ENCODE results near the gene NPAS3.

Gene NPAS3

DNA sequence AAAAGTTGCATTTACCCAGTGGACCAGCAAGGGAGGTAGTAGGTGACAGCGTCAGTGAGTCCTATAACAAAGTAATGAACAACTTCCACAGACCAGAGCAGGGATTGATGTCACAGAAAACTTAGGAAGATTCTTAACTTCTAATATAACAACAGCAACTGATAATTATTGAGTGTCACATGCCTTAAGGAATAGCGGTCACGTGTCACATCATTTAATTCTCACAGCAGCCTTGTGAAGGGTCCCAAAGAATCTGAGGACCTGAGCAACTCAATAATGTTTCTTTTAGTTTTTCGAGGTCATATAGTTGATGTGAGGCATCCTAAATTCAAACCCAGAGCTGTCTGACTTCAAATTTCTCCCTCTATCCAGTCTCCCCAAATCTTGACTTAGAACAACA, 590.0 kb downstream of the NPAS3 start:
- TF ChIP-seq PAX5 (IDR thresholded peaks at IDR 0.05; ENCODE audit: insufficient read depth, low read length, severe bottlenecking) (no peak), TAF1 (IDR thresholded peaks at IDR 0.05; ENCODE audit: low read depth, low read length) (no peak), POLR2AphosphoS5 (IDR thresholded peaks at IDR 0.05; ENCODE audit: low read depth, low read length) (no peak), POLR2A (IDR thresholded peaks at IDR 0.05; ENCODE audit: low read depth, low read length) (no peak), POU2F2 (IDR thresholded peaks at IDR 0.05; ENCODE audit: low read depth, low read length) (no peak)
- no peak for DNase-seq (ENCODE audit: insufficient read length, low spot score)
- no peak for FAIRE-seq

DNA sequence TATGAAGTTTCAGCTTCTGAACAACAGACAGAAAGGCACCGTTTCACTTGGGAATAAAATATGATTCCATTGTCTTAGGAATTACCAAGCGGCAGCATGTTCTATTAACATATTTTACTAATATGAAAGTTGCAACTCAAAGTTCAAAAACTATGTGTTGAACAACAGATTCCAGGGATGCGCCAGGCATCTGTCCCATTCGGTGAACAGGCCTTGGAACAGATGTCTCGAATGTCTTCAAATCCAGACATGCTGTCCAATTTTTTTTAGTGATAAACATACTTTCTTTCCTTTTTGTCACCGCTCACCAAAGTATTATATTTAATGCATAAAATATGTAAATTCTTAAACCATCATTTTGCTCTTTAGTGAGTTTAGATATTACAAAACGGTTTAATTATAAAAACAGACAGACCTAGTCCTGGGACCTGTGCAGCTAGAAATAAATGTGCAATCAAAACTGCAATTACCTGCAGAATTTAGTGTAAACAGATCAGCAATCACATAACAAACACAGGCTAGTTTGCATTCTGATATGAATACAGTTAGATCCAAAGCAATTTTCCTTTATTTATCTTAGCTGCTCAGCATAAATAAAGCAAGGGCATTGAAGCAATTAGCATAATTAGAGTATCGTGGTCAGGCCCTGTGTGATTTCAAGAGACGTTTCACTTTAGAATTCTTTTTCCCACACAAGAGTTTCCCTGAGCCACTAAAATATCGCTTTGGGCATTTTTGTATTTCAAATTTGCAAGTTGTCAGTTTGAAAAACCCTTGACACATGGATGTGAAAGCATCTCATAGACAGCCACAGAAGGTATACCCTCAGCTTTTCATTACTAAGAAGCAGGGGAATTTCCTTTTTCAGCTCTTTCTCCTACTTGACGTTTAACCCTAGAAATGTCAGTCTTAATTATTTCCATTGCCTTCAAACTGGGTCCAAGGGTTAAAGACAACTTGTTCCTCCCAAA, 591.4 kb downstream of the NPAS3 start:
- DNase-seq (ENCODE audit: insufficient read length, low spot score) (no peak), FAIRE-seq (no peak)
- TF ChIP-seq PAX5 (IDR thresholded peaks at IDR 0.05; ENCODE audit: insufficient read depth, low read length, severe bottlenecking) (no peak), POLR2A (IDR thresholded peaks at IDR 0.05; ENCODE audit: low read depth, low read length) (no peak), TAF1 (IDR thresholded peaks at IDR 0.05; ENCODE audit: low read depth, low read length) (no peak), POU2F2 (IDR thresholded peaks at IDR 0.05; ENCODE audit: low read depth, low read length) (no peak), POLR2AphosphoS5 (IDR thresholded peaks at IDR 0.05; ENCODE audit: low read depth, low read length) (no peak), SPI1 (IDR thresholded peaks at IDR 0.05; ENCODE audit: low read depth, low read length) (no peak)

- DNase-seq (ENCODE audit: insufficient read length, low spot score), result no peak
- FAIRE-seq, result no peak
- TF ChIP-seq POLR2A (IDR thresholded peaks at IDR 0.05; ENCODE audit: low read depth, low read length), result no peak
These were observed 593.9 kb downstream of the NPAS3 start for GRCh38 chr14:33532553-33532952.

DNA sequence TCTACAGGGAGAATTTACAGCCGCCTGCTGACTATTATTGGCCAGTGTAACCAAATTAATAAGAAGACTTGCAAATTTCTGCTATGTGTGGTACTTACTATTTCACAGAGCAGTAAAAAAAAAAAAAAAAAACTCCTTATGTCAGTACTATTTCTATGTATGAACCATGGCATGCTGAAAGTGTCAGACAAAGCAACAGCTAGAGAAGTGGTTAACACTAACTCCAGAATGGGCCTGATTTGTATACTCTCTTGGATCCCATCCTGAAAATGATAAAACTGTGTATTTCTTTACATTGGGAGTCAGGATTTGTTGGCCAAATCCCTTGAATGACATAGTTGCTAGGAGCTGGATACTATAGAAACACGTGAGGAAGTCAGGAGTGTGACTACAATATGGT, 595.4 kb downstream of the NPAS3 start:
- TF ChIP-seq POLR2A (IDR thresholded peaks at IDR 0.05; ENCODE audit: low read depth, low read length) (no peak), POU2F2 (IDR thresholded peaks at IDR 0.05; ENCODE audit: low read depth, low read length) (no peak), POLR2AphosphoS5 (IDR thresholded peaks at IDR 0.05; ENCODE audit: low read depth, low read length) (no peak), PAX5 (IDR thresholded peaks at IDR 0.05; ENCODE audit: insufficient read depth, low read length, severe bottlenecking) (no peak), TAF1 (IDR thresholded peaks at IDR 0.05; ENCODE audit: low read depth, low read length) (no peak), SPI1 (IDR thresholded peaks at IDR 0.05; ENCODE audit: low read depth, low read length) (no peak)
- FAIRE-seq (no peak), DNase-seq (ENCODE audit: insufficient read length, low spot score) (no peak)

- DNase-seq (ENCODE audit: insufficient read length, low spot score) (no peak), FAIRE-seq (no peak)
- TF ChIP-seq PAX5 (IDR thresholded peaks at IDR 0.05; ENCODE audit: insufficient read depth, low read length, severe bottlenecking) (no peak), TAF1 (IDR thresholded peaks at IDR 0.05; ENCODE audit: low read depth, low read length) (no peak), POU2F2 (IDR thresholded peaks at IDR 0.05; ENCODE audit: low read depth, low read length) (no peak), SPI1 (IDR thresholded peaks at IDR 0.05; ENCODE audit: low read depth, low read length) (no peak), POLR2AphosphoS5 (IDR thresholded peaks at IDR 0.05; ENCODE audit: low read depth, low read length) (no peak), POLR2A (IDR thresholded peaks at IDR 0.05; ENCODE audit: low read depth, low read length) (no peak)
These were observed 596.0 kb downstream of the NPAS3 start for GRCh38 chr14:33534632-33535031.

DNA sequence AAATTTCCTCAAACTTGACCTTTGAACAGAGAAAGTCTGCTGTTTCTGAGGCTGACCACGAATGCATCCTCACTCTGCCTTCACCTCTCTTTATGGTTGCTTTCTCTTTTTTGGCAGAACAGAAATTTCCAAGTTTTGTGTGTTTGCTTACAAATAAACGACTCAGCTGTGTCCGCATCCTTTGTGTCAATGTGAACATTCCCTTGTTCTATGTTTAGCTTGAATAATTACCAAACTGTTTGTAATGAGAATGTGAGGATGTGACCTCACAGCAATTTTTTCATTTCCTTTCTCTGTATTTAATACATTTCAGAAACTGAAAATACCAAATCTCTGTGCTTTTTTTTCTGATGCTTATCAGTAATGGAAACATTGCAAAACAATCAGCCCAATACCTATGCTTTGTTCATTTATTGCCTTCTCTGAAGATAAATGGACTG, 601.3 kb downstream of the NPAS3 start:
- no peak for DNase-seq (ENCODE audit: insufficient read length, low spot score)
- FAIRE-seq, result no peak
- no peak for TF ChIP-seq POLR2AphosphoS5 (IDR thresholded peaks at IDR 0.05; ENCODE audit: low read depth, low read length)
- no peak for TF ChIP-seq SPI1 (IDR thresholded peaks at IDR 0.05; ENCODE audit: low read depth, low read length)

DNA sequence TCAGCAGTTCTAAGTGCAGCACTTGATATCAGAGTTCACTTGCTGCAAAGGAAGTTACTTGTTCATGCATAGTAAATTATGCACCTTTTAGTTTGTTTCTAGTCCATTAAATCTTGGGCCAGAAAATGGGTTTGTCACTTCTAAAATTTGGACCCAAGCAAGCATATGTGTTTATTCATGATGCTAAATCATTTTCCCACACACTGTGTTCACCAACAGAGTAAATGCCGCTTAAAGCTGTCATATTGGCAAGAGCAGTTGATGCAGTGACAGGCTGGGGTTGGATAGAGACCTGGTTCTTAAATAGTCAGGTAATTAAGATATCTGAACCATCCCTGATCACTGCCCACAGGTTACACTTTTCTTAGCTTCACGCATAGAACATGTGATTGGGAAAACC, 602.5 kb downstream of the NPAS3 start:
- no peak for FAIRE-seq
- no peak for DNase-seq (ENCODE audit: insufficient read length, low spot score)
- TF ChIP-seq POLR2A (IDR thresholded peaks at IDR 0.05; ENCODE audit: low read depth, low read length) (no peak), PAX5 (IDR thresholded peaks at IDR 0.05; ENCODE audit: insufficient read depth, low read length, severe bottlenecking) (no peak), POLR2AphosphoS5 (IDR thresholded peaks at IDR 0.05; ENCODE audit: low read depth, low read length) (no peak), POU2F2 (IDR thresholded peaks at IDR 0.05; ENCODE audit: low read depth, low read length) (no peak), SPI1 (IDR thresholded peaks at IDR 0.05; ENCODE audit: low read depth, low read length) (no peak), TAF1 (IDR thresholded peaks at IDR 0.05; ENCODE audit: low read depth, low read length) (no peak)

- DNase-seq (ENCODE audit: insufficient read length, low spot score) (no peak), FAIRE-seq (peak; percentile 48)
- TF ChIP-seq TAF1 (IDR thresholded peaks at IDR 0.05; ENCODE audit: low read depth, low read length) (no peak), SPI1 (IDR thresholded peaks at IDR 0.05; ENCODE audit: low read depth, low read length) (peak; percentile 75)
These were observed 603.9 kb downstream of the NPAS3 start for GRCh38 chr14:33542338-33543287.

- no peak for DNase-seq (ENCODE audit: insufficient read length, low spot score)
- no peak for TF ChIP-seq SPI1 (IDR thresholded peaks at IDR 0.05; ENCODE audit: low read depth, low read length)
- no peak for FAIRE-seq
These were observed 607.0 kb downstream of the NPAS3 start for GRCh38 chr14:33545696-33546095.

DNA sequence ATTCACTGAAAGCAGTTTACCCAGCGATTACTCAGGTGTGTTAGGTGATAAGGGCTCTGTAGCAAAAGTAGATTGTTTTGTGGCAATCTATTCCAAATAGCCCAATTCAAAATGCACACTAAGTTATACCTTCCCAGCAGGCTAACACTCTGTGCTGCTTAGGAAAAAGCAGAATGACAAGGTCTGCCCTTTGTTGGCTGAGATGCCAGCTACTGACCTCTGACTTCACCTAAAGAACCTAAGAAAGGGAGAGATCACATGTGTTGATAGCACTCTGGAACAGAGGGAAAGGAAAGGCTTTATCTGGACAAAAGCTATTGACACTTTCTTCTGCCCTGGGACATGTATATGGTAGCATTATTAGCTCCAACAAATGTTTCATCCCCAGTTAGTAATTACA, 609.9 kb downstream of the NPAS3 start:
- no peak for TF ChIP-seq TAF1 (IDR thresholded peaks at IDR 0.05; ENCODE audit: low read depth, low read length)
- no peak for TF ChIP-seq POLR2A (IDR thresholded peaks at IDR 0.05; ENCODE audit: low read depth, low read length)
- TF ChIP-seq PAX5 (IDR thresholded peaks at IDR 0.05; ENCODE audit: insufficient read depth, low read length, severe bottlenecking), result no peak
- no peak for TF ChIP-seq SPI1 (IDR thresholded peaks at IDR 0.05; ENCODE audit: low read depth, low read length)
- TF ChIP-seq POLR2AphosphoS5 (IDR thresholded peaks at IDR 0.05; ENCODE audit: low read depth, low read length), result no peak
- no peak for TF ChIP-seq POU2F2 (IDR thresholded peaks at IDR 0.05; ENCODE audit: low read depth, low read length)
- DNase-seq (ENCODE audit: insufficient read length, low spot score), result no peak
- FAIRE-seq, result no peak
